ENCODE measurements around the gene TRAPPC3. TPM values are rescaled to one million over a fixed set of nuclear protein-coding genes. Genes with fewer than 3 reads are reported as not detected.

Gene TRAPPC3
- total and polyA plus RNA-seq, 9 of the 15 experiments (the other 6 are each of a cell fraction or from before 2014, with no cell fraction given) = 20.6 to 141 (median 112) TPM

DNA sequence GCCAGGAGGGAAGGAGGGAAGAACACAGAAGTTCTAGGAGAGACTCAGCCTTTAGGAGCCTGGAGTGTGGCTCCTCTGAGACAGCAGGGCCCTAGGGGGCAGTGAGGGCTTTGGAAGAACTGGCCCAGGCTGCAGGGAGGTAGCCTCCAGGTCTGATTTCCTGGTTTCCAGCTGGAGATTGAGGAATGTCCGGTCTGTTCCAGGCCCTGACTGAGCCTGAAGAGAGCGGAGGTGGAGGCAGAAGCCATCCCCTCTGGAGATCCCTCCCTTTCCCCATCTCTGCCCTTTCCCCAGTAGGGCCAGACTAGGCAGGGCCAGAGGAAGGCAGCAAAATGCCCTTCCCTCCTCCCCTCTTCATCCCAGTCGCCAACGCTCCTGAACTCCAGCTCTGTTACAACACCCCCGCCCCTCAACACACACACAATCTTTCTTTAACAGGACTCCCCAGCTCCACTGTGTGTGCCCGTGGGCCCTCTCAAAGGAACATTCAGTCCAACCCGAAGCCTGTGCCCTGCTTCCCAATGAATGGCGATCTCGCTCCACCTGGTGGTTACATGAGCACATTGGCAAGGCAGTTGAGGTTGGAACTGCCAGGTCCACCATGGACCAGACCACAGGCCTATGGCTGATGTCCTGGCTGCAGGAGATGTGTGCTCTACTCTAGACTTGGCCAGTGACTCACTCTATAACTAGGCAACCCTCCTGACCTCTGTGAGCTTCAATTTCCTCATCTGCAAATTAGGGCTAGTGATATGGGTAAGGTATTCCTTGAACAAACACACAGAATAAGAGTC, 38.7 kb upstream of the TRAPPC3 start (continued):
- TF ChIP-seq, protein P1, sequence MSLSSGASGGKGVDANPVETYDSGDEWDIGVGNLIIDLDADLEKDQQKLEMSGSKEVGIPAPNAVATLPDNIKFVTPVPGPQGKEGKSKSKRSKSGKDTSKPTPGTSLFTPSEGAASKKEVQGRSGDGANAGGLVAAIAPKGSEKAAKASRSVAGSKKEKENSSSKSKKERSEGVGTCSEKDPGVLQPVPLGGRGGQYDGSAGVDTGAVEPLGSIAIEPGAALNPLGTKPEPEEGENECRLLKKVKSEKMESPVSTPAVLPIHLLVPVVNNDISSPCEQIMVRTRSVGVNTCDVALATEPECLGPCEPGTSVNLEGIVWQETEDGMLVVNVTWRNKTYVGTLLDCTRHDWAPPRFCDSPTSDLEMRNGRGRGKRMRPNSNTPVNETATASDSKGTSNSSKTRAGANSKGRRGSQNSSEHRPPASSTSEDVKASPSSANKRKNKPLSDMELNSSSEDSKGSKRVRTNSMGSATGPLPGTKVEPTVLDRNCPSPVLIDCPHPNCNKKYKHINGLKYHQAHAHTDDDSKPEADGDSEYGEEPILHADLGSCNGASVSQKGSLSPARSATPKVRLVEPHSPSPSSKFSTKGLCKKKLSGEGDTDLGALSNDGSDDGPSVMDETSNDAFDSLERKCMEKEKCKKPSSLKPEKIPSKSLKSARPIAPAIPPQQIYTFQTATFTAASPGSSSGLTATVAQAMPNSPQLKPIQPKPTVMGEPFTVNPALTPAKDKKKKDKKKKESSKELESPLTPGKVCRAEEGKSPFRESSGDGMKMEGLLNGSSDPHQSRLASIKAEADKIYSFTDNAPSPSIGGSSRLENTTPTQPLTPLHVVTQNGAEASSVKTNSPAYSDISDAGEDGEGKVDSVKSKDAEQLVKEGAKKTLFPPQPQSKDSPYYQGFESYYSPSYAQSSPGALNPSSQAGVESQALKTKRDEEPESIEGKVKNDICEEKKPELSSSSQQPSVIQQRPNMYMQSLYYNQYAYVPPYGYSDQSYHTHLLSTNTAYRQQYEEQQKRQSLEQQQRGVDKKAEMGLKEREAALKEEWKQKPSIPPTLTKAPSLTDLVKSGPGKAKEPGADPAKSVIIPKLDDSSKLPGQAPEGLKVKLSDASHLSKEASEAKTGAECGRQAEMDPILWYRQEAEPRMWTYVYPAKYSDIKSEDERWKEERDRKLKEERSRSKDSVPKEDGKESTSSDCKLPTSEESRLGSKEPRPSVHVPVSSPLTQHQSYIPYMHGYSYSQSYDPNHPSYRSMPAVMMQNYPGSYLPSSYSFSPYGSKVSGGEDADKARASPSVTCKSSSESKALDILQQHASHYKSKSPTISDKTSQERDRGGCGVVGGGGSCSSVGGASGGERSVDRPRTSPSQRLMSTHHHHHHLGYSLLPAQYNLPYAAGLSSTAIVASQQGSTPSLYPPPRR (CRISPR knock-in tag; IDR thresholded peaks at IDR 0.05; ENCODE audit: borderline replicate concordance) = no peak
- TF ChIP-seq ZNF583 (CRISPR knock-in tag; IDR thresholded peaks at IDR 0.05) (no peak), ZNF316 (IDR thresholded peaks at IDR 0.05) (peak; percentile 84), SREBF1 (IDR thresholded peaks at IDR 0.05; ENCODE audit: borderline replicate concordance, low read depth, low read length) (no peak), RBM39 (optimal IDR thresholded peaks at IDR 0.05; ENCODE audit: low read depth, low read length) (no peak), ZNF274 (IDR thresholded peaks at IDR 0.05; ENCODE audit: borderline replicate concordance, low read depth, low read length) (no peak), BACH1 (tag; IDR thresholded peaks at IDR 0.05) (no peak), MTA3 (IDR thresholded peaks at IDR 0.05; ENCODE audit: borderline replicate concordance) (peak; percentile 75; the same call in 1 of the 2 replicates), SOX6 (IDR thresholded peaks at IDR 0.05) (no peak), RNF2 (IDR thresholded peaks at IDR 0.05) (no peak), GATA2 (CRISPR knock-in tag; IDR thresholded peaks at IDR 0.05) (no peak), KAT8 (IDR thresholded peaks at IDR 0.05; ENCODE audit: low read depth) (no peak), ZNF644 (tag; IDR thresholded peaks at IDR 0.05; ENCODE audit: low read depth) (0 out of 2 replicates have a peak, but pooled peaks have one; percentile 49), ZNF707 (CRISPR knock-in tag; conservative IDR thresholded peaks at IDR 0.05) (no peak), U2AF1 (optimal IDR thresholded peaks at IDR 0.05; ENCODE audit: low read depth, low read length) (no peak), TAF15 (IDR thresholded peaks at IDR 0.05; ENCODE audit: low read depth, low read length) (no peak), SAFB2 (IDR thresholded peaks at IDR 0.05; ENCODE audit: borderline replicate concordance, low read depth, low read length, severe bottlenecking) (no peak), L3MBTL2 (IDR thresholded peaks at IDR 0.05) (no peak), PCBP1 (IDR thresholded peaks at IDR 0.05; ENCODE audit: low read depth, low read length, poor library complexity, severe bottlenecking) (no peak), ZNF76 (CRISPR knock-in tag; IDR thresholded peaks at IDR 0.05; ENCODE audit: borderline replicate concordance) (no peak), ESRRA (IDR thresholded peaks at IDR 0.05; ENCODE audit: borderline replicate concordance, low read depth) (no peak; the same call in 1 of the 2 replicates)
- TF ChIP-seq, protein P2, sequence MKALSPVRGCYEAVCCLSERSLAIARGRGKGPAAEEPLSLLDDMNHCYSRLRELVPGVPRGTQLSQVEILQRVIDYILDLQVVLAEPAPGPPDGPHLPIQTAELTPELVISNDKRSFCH (CRISPR knock-in tag; IDR thresholded peaks at IDR 0.05) = no peak
- TF ChIP-seq, protein P2 (tag; IDR thresholded peaks at IDR 0.05) = peak; percentile 57; the same call in 1 of the 2 replicates
- TF ChIP-seq, protein P3, sequence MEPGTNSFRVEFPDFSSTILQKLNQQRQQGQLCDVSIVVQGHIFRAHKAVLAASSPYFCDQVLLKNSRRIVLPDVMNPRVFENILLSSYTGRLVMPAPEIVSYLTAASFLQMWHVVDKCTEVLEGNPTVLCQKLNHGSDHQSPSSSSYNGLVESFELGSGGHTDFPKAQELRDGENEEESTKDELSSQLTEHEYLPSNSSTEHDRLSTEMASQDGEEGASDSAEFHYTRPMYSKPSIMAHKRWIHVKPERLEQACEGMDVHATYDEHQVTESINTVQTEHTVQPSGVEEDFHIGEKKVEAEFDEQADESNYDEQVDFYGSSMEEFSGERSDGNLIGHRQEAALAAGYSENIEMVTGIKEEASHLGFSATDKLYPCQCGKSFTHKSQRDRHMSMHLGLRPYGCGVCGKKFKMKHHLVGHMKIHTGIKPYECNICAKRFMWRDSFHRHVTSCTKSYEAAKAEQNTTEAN (CRISPR knock-in tag; IDR thresholded peaks at IDR 0.05) = no peak

Data from K562 (cell line).